GM12878 (cell line): ENCODE measurements around the gene WNT3A. TPM values are rescaled to one million over a fixed set of nuclear protein-coding genes. Genes with fewer than 3 reads are reported as not detected.

Source experiments
- ATAC-seq: fragments of 200-7000 bp; cut with Tn5 transposase; 3 replicates; pipeline ENCODE4 v1.9.1; 2020; ENCODE audit warnings: mild to moderate bottlenecking, moderate library complexity
- BruUV-seq: library from RNA; stranded (reverse); fragments of 400-500 nt; replicated peaks from 2 replicates; lab custom pipeline; 2021; lab: Mats Ljungman, UMichigan
- CTCF ChIA-PET: fragments of 300-600 bp; sonication (Branson Sonifier 250); formaldehyde crosslinking; extraction: SDS; loops from one replicate; lab custom pipeline; 2021; ENCODE audit warnings: inconsistent platforms; lab: Yijun Ruan, JAX
- POLR2A ChIA-PET: fragments of 350-600 bp; formaldehyde crosslinking; extraction: SDS; loops from one replicate; lab custom pipeline; 2021; ENCODE audit warnings: inconsistent platforms; lab: Charles Lee
- RAD21 ChIA-PET: fragments of 300-600 bp; sonication (Branson Sonifier 250); formaldehyde crosslinking; loops from one replicate; lab custom pipeline; 2023; ENCODE audit warnings: antibody characterized with exemption; ENCODE audit not compliant: unreplicated experiment; lab: Charles Lee
- SMC1A ChIA-PET: fragments of 300-600 bp; sonication (Branson Sonifier 250); formaldehyde crosslinking; loops from one replicate; lab custom pipeline; 2023; ENCODE audit not compliant: unreplicated experiment, uncharacterized antibody; lab: Charles Lee
- DNase-seq: peaks from one replicate; pipeline ENCODE4 v3.0.0-alpha.2; 2011; ENCODE audit warnings: low read depth, low spot score
- FAIRE-seq: peaks from 3 replicates; lab custom pipeline; 2011; peaks lifted over from hg19 to GRCh38; lab: Jason Lieb, UNC
- H2AFZ ChIP-seq: 2 replicates; pipeline ENCODE4 v1.6.0; 2011; ENCODE audit warnings: low read depth, low read length, control low read depth; ENCODE audit not compliant: control insufficient read depth
- H3K27ac ChIP-seq: 2 replicates; pipeline ENCODE4 v1.5.1; 2011; ENCODE audit warnings: control low read depth; ENCODE audit not compliant: control insufficient read depth, insufficient read depth
- H3K27me3 ChIP-seq, 2 experiments: replicated peaks in 1 of 2; 2 replicates each; pipeline versions ENCODE4 v1.6.0 to v1.6.1; 2011; ENCODE audit warnings: low read length in 1 of 2; ENCODE audit not compliant: control insufficient read depth in 2 of 2, insufficient read depth in 2 of 2
- H3K36me3 ChIP-seq, 2 experiments: 2 replicates each; pipeline ENCODE4 v1.5.1; 2011; ENCODE audit warnings: low read length in 1 of 2; ENCODE audit not compliant: control insufficient read depth in 2 of 2, insufficient read depth in 2 of 2
- H3K4me1 ChIP-seq: 2 replicates; pipeline ENCODE4 v1.6.1; 2011; ENCODE audit warnings: mild to moderate bottlenecking, low read length, moderate library complexity, mixed read lengths; ENCODE audit not compliant: control insufficient read depth, insufficient read depth
- H3K4me2 ChIP-seq: 2 replicates; pipeline ENCODE4 v1.6.0; 2011; ENCODE audit warnings: control low read depth; ENCODE audit not compliant: control insufficient read depth, insufficient read depth
- H3K4me3 ChIP-seq: fragments of 200-600 bp; sonication (generic); 2 replicates; pipeline ENCODE4 v1.5.1; 2016
- H3K79me2 ChIP-seq: 2 replicates; pipeline ENCODE4 v1.6.0; 2011; ENCODE audit warnings: low read length; ENCODE audit not compliant: control insufficient read depth, insufficient read depth
- H3K9ac ChIP-seq: 2 replicates; pipeline ENCODE4 v1.8.0; 2011; ENCODE audit warnings: low read length, control low read depth, mixed read lengths; ENCODE audit not compliant: control insufficient read depth, insufficient read depth
- H3K9me3 ChIP-seq: replicated peaks from 3 replicates; pipeline ENCODE4 v1.5.1; 2011; ENCODE audit warnings: mild to moderate bottlenecking, low read length; ENCODE audit not compliant: control insufficient read depth, insufficient read depth
- H4K20me1 ChIP-seq: 2 replicates; pipeline ENCODE4 v1.6.0; 2011; ENCODE audit not compliant: control insufficient read depth, insufficient read depth
- ASH2L ChIP-seq: fragments of 300-600, 200-600 bp; sonication (generic); IDR thresholded peaks from 2 replicates; pipeline ENCODE4 v1.6.1; 2017; ENCODE audit warnings: low read depth, mild to moderate bottlenecking, borderline replicate concordance
- ATF7 ChIP-seq: fragments of 450-650 bp; IDR thresholded peaks from 2 replicates; pipeline ENCODE4 v1.6.1; 2016; ENCODE audit warnings: low read depth, mild to moderate bottlenecking
- BCLAF1 ChIP-seq: fragments of 450-650 bp; IDR thresholded peaks from 2 replicates; pipeline ENCODE4 v1.6.1; 2017; ENCODE audit warnings: antibody characterized with exemption, mild to moderate bottlenecking, moderate library complexity
- CBFB ChIP-seq: IDR thresholded peaks from 2 replicates; pipeline ENCODE4 v1.6.1; 2016; ENCODE audit warnings: antibody characterized with exemption, low read depth
- EP300 ChIP-seq, 2 experiments: fragments of 150-350 bp in 1 of 2; IDR thresholded peaks; 2 replicates each; pipeline ENCODE4 v1.6.1; 2011 to 2012; ENCODE audit warnings: low read depth in 2 of 2, low read length in 2 of 2, borderline replicate concordance in 1 of 2, improper control_type of control experiment in 1 of 2, inconsistent platforms in 1 of 2; ENCODE audit not compliant: control insufficient read depth in 1 of 2
- HCFC1 ChIP-seq: fragments of 150-350 bp; IDR thresholded peaks from 2 replicates; pipeline ENCODE4 v1.6.1; 2014; ENCODE audit warnings: low read length
- JUNB ChIP-seq: IDR thresholded peaks from 2 replicates; pipeline ENCODE4 v1.6.1; 2016; ENCODE audit warnings: antibody characterized with exemption, mild to moderate bottlenecking
- MYB ChIP-seq: fragments of 150-350 bp; IDR thresholded peaks from 2 replicates; pipeline ENCODE4 v1.6.1; 2014; ENCODE audit warnings: mild to moderate bottlenecking, low read depth, low read length, borderline replicate concordance
- NRF1 ChIP-seq: conservative IDR thresholded peaks from 2 replicates; pipeline ENCODE4 v1.6.1; 2011; ENCODE audit warnings: mild to moderate bottlenecking, low read depth, low read length, improper control_type of control experiment
- PKNOX1 ChIP-seq: fragments of 450-650 bp; IDR thresholded peaks from 2 replicates; pipeline ENCODE4 v1.6.1; 2016; ENCODE audit warnings: mild to moderate bottlenecking
- SIX5 ChIP-seq: IDR thresholded peaks from 2 replicates; pipeline ENCODE4 v1.6.1; 2011; ENCODE audit warnings: mild to moderate bottlenecking, low read depth, low read length, moderate library complexity; ENCODE audit not compliant: severe bottlenecking
- SREBF2 ChIP-seq: IDR thresholded peaks from 2 replicates; pipeline ENCODE4 v1.6.1; 2012; ENCODE audit warnings: mild to moderate bottlenecking, low read length
- SUPT20H ChIP-seq: IDR thresholded peaks from 2 replicates; pipeline ENCODE4 v1.6.1; 2011; ENCODE audit warnings: low read depth, mild to moderate bottlenecking, low read length, moderate library complexity, borderline replicate concordance; ENCODE audit not compliant: control insufficient read depth
- WRNIP1 ChIP-seq: IDR thresholded peaks from 2 replicates; pipeline ENCODE4 v1.6.1; 2011; ENCODE audit warnings: low read depth, low read length, improper control_type of control experiment, borderline replicate concordance
- YBX1 ChIP-seq: fragments of 450-650 bp; IDR thresholded peaks from 2 replicates; pipeline ENCODE4 v1.6.1; 2016; ENCODE audit warnings: antibody characterized with exemption
- ZBED1 ChIP-seq: IDR thresholded peaks from 2 replicates; pipeline ENCODE4 v1.6.1; 2016; ENCODE audit warnings: borderline replicate concordance
- ZBTB11 ChIP-seq: fragments of 450-650 bp; formaldehyde crosslinking; IDR thresholded peaks from 2 replicates; pipeline ENCODE4 v1.5.0; 2022; ENCODE audit warnings: mild to moderate bottlenecking, missing genetic modification characterization
- ZNF24 ChIP-seq: fragments of 450-650 bp; IDR thresholded peaks from 2 replicates; pipeline ENCODE4 v1.6.1; 2017; ENCODE audit warnings: antibody characterized with exemption, mild to moderate bottlenecking
- ZSCAN29 ChIP-seq: fragments of 450-650 bp; IDR thresholded peaks from 2 replicates; pipeline ENCODE4 v1.6.1; 2017; ENCODE audit warnings: mild to moderate bottlenecking, moderate library complexity
- WGBS: methylation state at CpG from one replicate; pipeline ENCODE4 v1.1.6; 2016; ENCODE audit warnings: low lambda C conversion rate; ENCODE audit not compliant: insufficient replicate concordance, insufficient coverage; ENCODE audit errors: missing lambda C conversion rate; 5-methylcytosine and 5-hydroxymethylcytosine counted together
- in situ Hi-C: fragments of 300-500 bp; cut with MboI; formaldehyde crosslinking; loops from 9 replicates; pipeline ENCODE4 v1.14.3; 2018; ENCODE audit warnings: mixed read lengths
- intact Hi-C: fragments of 100-400 bp; cut with micrococcal nuclease; formaldehyde crosslinking; loops from one replicate; pipeline ENCODE4 v1.14.2; 2022; ENCODE audit not compliant: unreplicated experiment
- polyA plus RNA-seq, 11 experiments: library from polyadenylated mRNA; depleted of rRNA in 4 of 11; unstranded in 6 of 11; stranded (reverse) in 5 of 11; fragments of >200 nt; fragmentation: Nextera tagmentation in 4 of 11; fragmentation: Illumina TruSeq in 1 of 11; extraction: Ambion mirVana in 4 of 11; extraction: Trizol in 1 of 11; gene quantifications; 1 replicate in 1 of 11; 2 replicates in 10 of 11; pipeline versions ENCODE4 v1.2.1 to v1.2.3, GENCODE V29; 2011 to 2016; ENCODE audit warnings: inconsistent platforms in 2 of 11, missing spikeins in 2 of 11, low read depth in 1 of 11
- total RNA-seq, 4 experiments: library from RNA; depleted of rRNA in 3 of 4; stranded (reverse); fragments of >200 nt in 3 of 4; fragmentation: Illumina TruSeq in 1 of 4; extraction: Trizol in 1 of 4; gene quantifications; 2 replicates each; pipeline versions ENCODE4 v1.2.1 to v1.2.3, GENCODE V29; 2013 to 2021

The WNT3A gene
- total and polyA plus RNA-seq, 10 of the 15 experiments (the other 5 are each of a cell fraction or from before 2014, with no cell fraction given): 0.16 TPM; not detected in 9

- Histone ChIP-seq H3K4me1 (no peaks in the 10 kb centered on the region), H3K4me3 (no peak overlapping the region), H2AFZ (no peak overlapping the region), H3K27ac (no peak overlapping the region), H4K20me1 (no peaks in the 10 kb centered on the region), H3K27me3 (no peaks in the 10 kb centered on the region; a peak in 1 of 4 replicates), H3K9ac (no peak overlapping the region), H3K4me2 (no peak overlapping the region), H3K9me3 (no peaks in the 10 kb centered on the region), H3K79me2 (no peaks in the 10 kb centered on the region), H3K36me3 (no peaks in the 10 kb centered on the region)
- intact Hi-C loops: no loop called here
- ChIA-PET POLR2A (no interaction called here), RAD21 (no interaction called here), SMC1A (no interaction called here), CTCF (no interaction called here)
- in situ Hi-C loops: no loop called here
- ATAC-seq (no peak), DNase-seq (no peak), FAIRE-seq (no peak)
- 42% methylated on average over 18 of the region's 18 CpGs for WGBS
- no TSS peak for BruUV-seq
- TF ChIP-seq YBX1: no peak
- no peak for TF ChIP-seq ZBED1
- no peak for TF ChIP-seq ZSCAN29
- no peak for TF ChIP-seq JUNB
- TF ChIP-seq CBFB: no peak
- no peak for TF ChIP-seq EP300 (IDR thresholded peaks at IDR 0.05; ENCODE audit: borderline replicate concordance in 1 of 2, control insufficient read depth in 1 of 2, low read depth in 2 of 2, low read length in 2 of 2)
- no peak for TF ChIP-seq ATF7
- no peak for TF ChIP-seq PKNOX1
- no peak for TF ChIP-seq ZNF24
- no peak for TF ChIP-seq SUPT20H
- TF ChIP-seq NRF1: no peak
- TF ChIP-seq HCFC1: no peak
- TF ChIP-seq ASH2L: no peak
- TF ChIP-seq WRNIP1: no peak
- no peak for TF ChIP-seq SIX5
- TF ChIP-seq BCLAF1: no peak
- no peak for TF ChIP-seq SREBF2
- TF ChIP-seq ZBTB11 (CRISPR knock-in tag): no peak
- no peak for TF ChIP-seq MYB
Measured at GRCh38 chr1:228020686-228021354, 14.0 kb downstream of the WNT3A start.
